ENCODE measurements around the gene PRMT1.
"Not testable (repeated sequence)": the region's sequence is repeated elsewhere in the genome, so short reads cannot be mapped to it uniquely, and the experiment has no call there.

PRMT1 gene

GRCh38 chr19:49719420-49719819, 42.3 kb downstream of the PRMT1 start:
- H3K4me3 ChIP-seq (ENCODE audit: low read length); H3K9me3 ChIP-seq (ENCODE audit: insufficient read depth, low read depth, low read length); H3K9ac ChIP-seq (ENCODE audit: low read depth, low read length); H3K4me1 ChIP-seq (ENCODE audit: insufficient read depth, low read length); H3K36me3 ChIP-seq (ENCODE audit: insufficient read depth, low read depth, low read length); H3K27me3 ChIP-seq (ENCODE audit: insufficient read depth, low read length); H3K27ac ChIP-seq (ENCODE audit: low read length): not testable (repeated sequence)

GRCh38 chr19:49727217-49728030, 50.4 kb downstream of the PRMT1 start:
- Histone ChIP-seq H3K27me3 (ENCODE audit: insufficient read depth, low read length) (no peaks in the 10 kb centered on the region), H3K4me3 (ENCODE audit: low read length) (no peak overlapping the region), H3K9ac (ENCODE audit: low read depth, low read length) (no peak overlapping the region), H3K27ac (ENCODE audit: low read length) (no peak overlapping the region), H3K4me1 (ENCODE audit: insufficient read depth, low read length) (no peaks in the 10 kb centered on the region), H3K36me3 (ENCODE audit: insufficient read depth, low read depth, low read length) (no peaks in the 10 kb centered on the region), H3K9me3 (ENCODE audit: insufficient read depth, low read depth, low read length) (no peaks in the 10 kb centered on the region)

- no peak overlapping the region for H3K9ac ChIP-seq (ENCODE audit: low read depth, low read length)
- H3K9me3 ChIP-seq (ENCODE audit: insufficient read depth, low read depth, low read length) = no peaks in the 10 kb centered on the region
- no peaks in the 10 kb centered on the region for H3K36me3 ChIP-seq (ENCODE audit: insufficient read depth, low read depth, low read length)
- no peak overlapping the region for H3K27ac ChIP-seq (ENCODE audit: low read length)
- no peaks in the 10 kb centered on the region for H3K27me3 ChIP-seq (ENCODE audit: insufficient read depth, low read length)
- no peak overlapping the region for H3K4me3 ChIP-seq (ENCODE audit: low read length)
- H3K4me1 ChIP-seq (ENCODE audit: insufficient read depth, low read length) = no peaks in the 10 kb centered on the region
These were observed 53.1 kb downstream of the PRMT1 start for GRCh38 chr19:49730166-49730565.

Data from iPS-20b (cell line).